SK-N-SH treated with all-trans-retinoic acid at 6 μM for 48 hours (cell line): ENCODE data around the gene MUC5B.

ENCODE experiments used
- ATAC-seq: fragments of 200-7000 bp; cut with Tn5 transposase; 3 replicates; pipeline ENCODE4 v1.9.1; 2020; ENCODE audit warnings: mild to moderate bottlenecking, moderate library complexity
- BACH2 ChIP-seq: fragments of 250-450 bp; sonication (Bioruptor Pico); IDR thresholded peaks from 2 replicates; pipeline ENCODE4 v1.9.0; 2021; ENCODE audit warnings: mild to moderate bottlenecking, borderline replicate concordance
- CREB5 ChIP-seq: fragments of 250-450 bp; sonication (Bioruptor Pico); IDR thresholded peaks from 2 replicates; pipeline ENCODE4 v1.5.1; 2020; ENCODE audit warnings: low read depth, mild to moderate bottlenecking, moderate library complexity
- CSDC2 ChIP-seq: fragments of 250-450 bp; sonication (Bioruptor Pico); IDR thresholded peaks from 2 replicates; pipeline ENCODE4 v1.5.0; 2020; ENCODE audit warnings: mild to moderate bottlenecking, moderate library complexity
- CSRNP3 ChIP-seq: fragments of 250-450 bp; sonication (Bioruptor Pico); IDR thresholded peaks from 2 replicates; pipeline ENCODE4 v1.5.1; 2021; ENCODE audit warnings: mild to moderate bottlenecking, moderate library complexity
- ESRRG ChIP-seq: fragments of 250-450 bp; sonication (Bioruptor Pico); IDR thresholded peaks from 2 replicates; pipeline ENCODE4 v1.6.1; 2021; ENCODE audit warnings: mild to moderate bottlenecking
- ISL1 ChIP-seq: fragments of 250-450 bp; sonication (Bioruptor Pico); IDR thresholded peaks from 2 replicates; pipeline ENCODE4 v2.1.2; 2022; ENCODE audit warnings: mild to moderate bottlenecking, moderate library complexity
- PATZ1 ChIP-seq: fragments of 250-450 bp; sonication (Bioruptor Pico); IDR thresholded peaks from 2 replicates; pipeline ENCODE4 v1.8.0; 2020; ENCODE audit warnings: mild to moderate bottlenecking, moderate library complexity, borderline replicate concordance
- POU6F1 ChIP-seq: fragments of 250-450 bp; sonication (Bioruptor Pico); IDR thresholded peaks from 2 replicates; pipeline ENCODE4 v1.8.0; 2021; ENCODE audit warnings: low read depth, mild to moderate bottlenecking, moderate library complexity, borderline replicate concordance
- PPARA ChIP-seq: fragments of 250-450 bp; sonication (Bioruptor Pico); IDR thresholded peaks from 2 replicates; pipeline ENCODE4 v1.5.0; 2020; ENCODE audit warnings: mild to moderate bottlenecking, borderline replicate concordance
- RARB ChIP-seq: fragments of 250-450 bp; sonication (Bioruptor Pico); IDR thresholded peaks from 2 replicates; pipeline ENCODE4 v1.8.0; 2021; ENCODE audit warnings: mild to moderate bottlenecking, moderate library complexity
- SNAI2 ChIP-seq: fragments of 250-450 bp; sonication (Bioruptor Pico); IDR thresholded peaks from 2 replicates; pipeline ENCODE4 v1.5.0; 2020; ENCODE audit warnings: mild to moderate bottlenecking, moderate library complexity
- TCF4 ChIP-seq: fragments of 250-450 bp; sonication (Bioruptor Pico); IDR thresholded peaks from 2 replicates; pipeline ENCODE4 v1.8.0; 2021; ENCODE audit warnings: mild to moderate bottlenecking, moderate library complexity, borderline replicate concordance
- TOX ChIP-seq: fragments of 250-450 bp; sonication (Bioruptor Pico); IDR thresholded peaks from 2 replicates; pipeline ENCODE4 v1.8.0; 2021; ENCODE audit warnings: mild to moderate bottlenecking, moderate library complexity, borderline replicate concordance
- TSHZ2 ChIP-seq: fragments of 250-450 bp; sonication (Bioruptor Pico); IDR thresholded peaks from 2 replicates; pipeline ENCODE4 v1.5.0; 2020; ENCODE audit warnings: mild to moderate bottlenecking, moderate library complexity
- ZC3H10 ChIP-seq: fragments of 250-450 bp; sonication (Bioruptor Pico); IDR thresholded peaks from 2 replicates; pipeline ENCODE4 v1.5.1; 2021; ENCODE audit warnings: mild to moderate bottlenecking, moderate library complexity
- ZFP30 ChIP-seq: fragments of 450-650 bp; formaldehyde crosslinking; IDR thresholded peaks from 2 replicates; pipeline ENCODE4 v1.5.0; 2022; ENCODE audit warnings: mild to moderate bottlenecking, moderate library complexity
- ZNF565 ChIP-seq: fragments of 450-650 bp; formaldehyde crosslinking; conservative IDR thresholded peaks from 2 replicates; pipeline ENCODE4 v1.5.0; 2020; ENCODE audit warnings: low read depth, mild to moderate bottlenecking, moderate library complexity
- ZNF8 ChIP-seq: fragments of 450-650 bp; formaldehyde crosslinking; IDR thresholded peaks from 2 replicates; pipeline ENCODE4 v1.5.0; 2020; ENCODE audit warnings: mild to moderate bottlenecking, moderate library complexity

The MUC5B gene

GRCh38 chr11:1254086-1254648 lies 31.3 kb downstream of the MUC5B start (continued):
- TF ChIP-seq CREB5: no peak

GRCh38 chr11:1254733-1255132 lies 31.9 kb downstream of the MUC5B start:
- no peak for TF ChIP-seq CREB5
- no peak for ATAC-seq

- TF ChIP-seq ZNF565 (no peak), CREB5 (no peak), ZFP30 (CRISPR knock-in tag) (no peak), ZC3H10 (CRISPR knock-in tag) (no peak), TSHZ2 (CRISPR knock-in tag) (no peak), ISL1 (CRISPR knock-in tag) (no peak), POU6F1 (no peak), RARB (no peak), SNAI2 (CRISPR knock-in tag) (no peak), PPARA (CRISPR knock-in tag) (no peak), BACH2 (no peak), CSRNP3 (no peak), PATZ1 (no peak), ESRRG (CRISPR knock-in tag) (no peak), TCF4 (CRISPR knock-in tag) (no peak), CSDC2 (CRISPR knock-in tag) (no peak), ZNF8 (CRISPR knock-in tag) (no peak), TOX (no peak)
- TF ChIP-seq, all 23 proteins: peak for 0
- ATAC-seq: no peak
Measured at GRCh38 chr11:1255151-1255550, 32.3 kb downstream of the MUC5B start.
